Brain microvascular endothelial cell (primary cell): ENCODE data around the gene ATXN10.

ENCODE experiments used
- DNase-seq: peaks from one replicate; pipeline ENCODE4 v3.0.0-alpha.2; 2020
- H3K27ac ChIP-seq: fragments of 250-450 bp; sonication (Bioruptor Pico); 2 replicates; pipeline ENCODE4 v1.5.1; 2020; ENCODE audit warnings: mild to moderate bottlenecking, moderate library complexity
- H3K27me3 ChIP-seq: fragments of 250-450 bp; sonication (Bioruptor Pico); replicated peaks from 2 replicates; pipeline ENCODE4 v1.5.1; 2020; ENCODE audit warnings: mild to moderate bottlenecking
- H3K36me3 ChIP-seq: fragments of 250-450 bp; sonication (Bioruptor Pico); replicated peaks from 2 replicates; pipeline ENCODE4 v1.5.1; 2020; ENCODE audit warnings: mild to moderate bottlenecking
- H3K4me3 ChIP-seq: 2 replicates; pipeline ENCODE4 v1.5.1; 2011; ENCODE audit warnings: low read depth, mild to moderate bottlenecking, control low read depth, low read length, moderate library complexity
- in situ Hi-C: cut with HindIII; loops from 2 replicates; pipeline ENCODE4 v1.10.0; 2017; ENCODE audit warnings: low sequenced_read_pairs, low pct_ligation_motif_present
- TF ChIP-seq, protein P1 (sequence below): IDR thresholded peaks from 2 replicates; pipeline ENCODE4 v1.5.1; 2011; ENCODE audit warnings: low read depth, mild to moderate bottlenecking, moderate library complexity, low read length, control low read depth, inconsistent platforms; ENCODE audit errors: missing control alignments

Gene ATXN10

GRCh38 chr22:45871721-45872120, 200.1 kb downstream of the ATXN10 start:
- H3K4me3 ChIP-seq: no peak overlapping the region
- H3K27ac ChIP-seq: no peak overlapping the region
- DNase-seq: no peak
- H3K27me3 ChIP-seq: peaks cover 38% of the 10 kb centered on the region
- TF ChIP-seq, protein P1, sequence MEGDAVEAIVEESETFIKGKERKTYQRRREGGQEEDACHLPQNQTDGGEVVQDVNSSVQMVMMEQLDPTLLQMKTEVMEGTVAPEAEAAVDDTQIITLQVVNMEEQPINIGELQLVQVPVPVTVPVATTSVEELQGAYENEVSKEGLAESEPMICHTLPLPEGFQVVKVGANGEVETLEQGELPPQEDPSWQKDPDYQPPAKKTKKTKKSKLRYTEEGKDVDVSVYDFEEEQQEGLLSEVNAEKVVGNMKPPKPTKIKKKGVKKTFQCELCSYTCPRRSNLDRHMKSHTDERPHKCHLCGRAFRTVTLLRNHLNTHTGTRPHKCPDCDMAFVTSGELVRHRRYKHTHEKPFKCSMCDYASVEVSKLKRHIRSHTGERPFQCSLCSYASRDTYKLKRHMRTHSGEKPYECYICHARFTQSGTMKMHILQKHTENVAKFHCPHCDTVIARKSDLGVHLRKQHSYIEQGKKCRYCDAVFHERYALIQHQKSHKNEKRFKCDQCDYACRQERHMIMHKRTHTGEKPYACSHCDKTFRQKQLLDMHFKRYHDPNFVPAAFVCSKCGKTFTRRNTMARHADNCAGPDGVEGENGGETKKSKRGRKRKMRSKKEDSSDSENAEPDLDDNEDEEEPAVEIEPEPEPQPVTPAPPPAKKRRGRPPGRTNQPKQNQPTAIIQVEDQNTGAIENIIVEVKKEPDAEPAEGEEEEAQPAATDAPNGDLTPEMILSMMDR: no peak
- no peaks in the 10 kb centered on the region for H3K36me3 ChIP-seq
- in situ Hi-C loops: no loop called here

DNA sequence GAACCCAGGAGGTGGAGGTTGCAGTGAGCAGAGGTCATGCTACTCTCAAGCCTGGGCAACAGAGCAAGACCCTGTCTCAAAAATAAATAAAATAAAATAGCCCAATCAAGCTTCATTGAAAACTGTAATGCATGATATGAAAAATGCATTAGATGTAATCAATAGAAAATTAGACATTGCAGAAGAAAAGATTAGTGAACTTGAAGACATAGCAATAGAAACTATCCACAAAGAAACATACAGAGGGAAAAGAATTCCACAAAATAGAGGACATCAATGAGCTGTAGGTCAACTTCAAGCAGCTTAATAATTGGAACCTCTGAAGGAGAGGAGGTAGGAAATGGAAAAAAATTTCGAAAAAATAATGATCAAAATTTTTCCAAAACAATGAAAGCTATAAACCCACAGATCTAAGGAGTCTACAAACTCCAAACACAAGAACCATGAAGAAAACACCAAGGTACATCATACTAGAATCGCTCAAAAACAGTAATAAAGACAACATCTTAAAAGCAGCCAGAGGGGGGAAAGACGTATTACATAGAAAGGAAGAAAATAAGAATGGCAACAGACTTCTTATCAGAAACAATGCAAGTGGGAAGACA, 201.1 kb downstream of the ATXN10 start:
- no peak for DNase-seq
- no peak overlapping the region for H3K4me3 ChIP-seq
- H3K27me3 ChIP-seq: peaks cover 36% of the 10 kb centered on the region
- in situ Hi-C loops: no loop called here
- TF ChIP-seq, protein P1: no peak
- H3K36me3 ChIP-seq: no peaks in the 10 kb centered on the region
- no peak overlapping the region for H3K27ac ChIP-seq

- no peak for DNase-seq
- H3K27me3 ChIP-seq: peaks cover 46% of the 10 kb centered on the region
- no peak overlapping the region for H3K27ac ChIP-seq
- H3K36me3 ChIP-seq: no peaks in the 10 kb centered on the region
- in situ Hi-C loops: no loop called here
- no peak overlapping the region for H3K4me3 ChIP-seq
- TF ChIP-seq, protein P1: no peak
Observed at GRCh38 chr22:45876136-45877035, 204.8 kb downstream of the ATXN10 start.

GRCh38 chr22:45877036-45877380, 205.4 kb downstream of the ATXN10 start:
- TF ChIP-seq, protein P1: no peak
- Histone ChIP-seq H3K27me3 (peaks cover 51% of the 10 kb centered on the region), H3K36me3 (no peaks in the 10 kb centered on the region), H3K27ac (no peak overlapping the region), H3K4me3 (no peak overlapping the region)
- in situ Hi-C loops: no loop called here
- no peak for DNase-seq

- no peak overlapping the region for H3K27ac ChIP-seq
- no peaks in the 10 kb centered on the region for H3K36me3 ChIP-seq
- TF ChIP-seq, protein P1: no peak
- peaks cover 57% of the 10 kb centered on the region for H3K27me3 ChIP-seq
- in situ Hi-C loops: no loop called here
- DNase-seq: no peak
- H3K4me3 ChIP-seq: no peak overlapping the region
Observed at GRCh38 chr22:45877651-45878050, 206.0 kb downstream of the ATXN10 start.
